Keratinocyte (primary cell): ENCODE results near the gene EPHA2.

Experiments
- EZH2 ChIP-seq: IDR thresholded peaks from one replicate; pipeline ENCODE4 v1.6.1; 2012; ENCODE audit warnings: inconsistent platforms, mild to moderate bottlenecking, low read length, moderate library complexity
- TF ChIP-seq, protein P1 (sequence below), 3 experiments: IDR thresholded peaks in 1 of 3; conservative IDR thresholded peaks in 1 of 3; optimal IDR thresholded peaks in 1 of 3; 2 replicates in 2 of 3; 3 replicates in 1 of 3; pipeline versions ENCODE3 to v1.5.1; 2011; ENCODE audit warnings: low read length in 3 of 3, mild to moderate bottlenecking in 3 of 3, moderate library complexity in 2 of 3, control low read depth in 1 of 3, inconsistent platforms in 1 of 3; ENCODE audit not compliant: insufficient read depth in 2 of 3; ENCODE audit errors: extremely low read depth in 1 of 3

DNA sequence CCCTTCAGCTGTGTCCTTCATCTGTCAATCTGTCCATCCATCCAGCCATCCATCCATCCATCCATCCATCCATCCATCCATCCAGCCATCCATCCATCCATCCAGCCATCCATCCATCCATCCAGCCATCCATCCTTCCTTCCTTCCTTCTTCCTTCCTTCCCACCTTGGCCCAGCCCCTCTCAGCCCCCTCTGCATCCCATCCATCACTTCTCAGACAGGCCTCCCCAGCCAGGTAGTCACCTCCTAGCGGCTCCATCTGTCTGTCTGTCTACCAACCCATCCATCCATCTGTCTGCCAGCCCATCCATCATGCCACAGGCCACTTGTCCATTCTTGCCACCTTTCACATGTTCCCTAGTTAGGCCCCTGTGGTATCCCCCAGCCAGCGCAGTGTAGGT is 10.2 kb upstream of the EPHA2 start:
- TF ChIP-seq, protein P1, sequence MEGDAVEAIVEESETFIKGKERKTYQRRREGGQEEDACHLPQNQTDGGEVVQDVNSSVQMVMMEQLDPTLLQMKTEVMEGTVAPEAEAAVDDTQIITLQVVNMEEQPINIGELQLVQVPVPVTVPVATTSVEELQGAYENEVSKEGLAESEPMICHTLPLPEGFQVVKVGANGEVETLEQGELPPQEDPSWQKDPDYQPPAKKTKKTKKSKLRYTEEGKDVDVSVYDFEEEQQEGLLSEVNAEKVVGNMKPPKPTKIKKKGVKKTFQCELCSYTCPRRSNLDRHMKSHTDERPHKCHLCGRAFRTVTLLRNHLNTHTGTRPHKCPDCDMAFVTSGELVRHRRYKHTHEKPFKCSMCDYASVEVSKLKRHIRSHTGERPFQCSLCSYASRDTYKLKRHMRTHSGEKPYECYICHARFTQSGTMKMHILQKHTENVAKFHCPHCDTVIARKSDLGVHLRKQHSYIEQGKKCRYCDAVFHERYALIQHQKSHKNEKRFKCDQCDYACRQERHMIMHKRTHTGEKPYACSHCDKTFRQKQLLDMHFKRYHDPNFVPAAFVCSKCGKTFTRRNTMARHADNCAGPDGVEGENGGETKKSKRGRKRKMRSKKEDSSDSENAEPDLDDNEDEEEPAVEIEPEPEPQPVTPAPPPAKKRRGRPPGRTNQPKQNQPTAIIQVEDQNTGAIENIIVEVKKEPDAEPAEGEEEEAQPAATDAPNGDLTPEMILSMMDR (optimal IDR thresholded peaks at IDR 0.05 in 1 of 3, IDR thresholded peaks at IDR 0.05 in 1 of 3, conservative IDR thresholded peaks at IDR 0.05 in 1 of 3; ENCODE audit: extremely low read depth in 1 of 3, insufficient read depth in 2 of 3, low read length in 3 of 3): no peak
- TF ChIP-seq EZH2: no peak
